ENCODE measurements around the gene NOL12. TPM values are rescaled to one million over a fixed set of nuclear protein-coding genes. Genes with fewer than 3 reads are reported as not detected.
"Not testable (repeated sequence)": the region's sequence is repeated elsewhere in the genome, so short reads cannot be mapped to it uniquely, and the experiment has no call there.

NOL12 gene
- total RNA-seq, 1 donor from 2014 or later, result 39.0 TPM

- DNase-seq (no peak), ATAC-seq (ENCODE audit: low read depth) (no peak)
- no peak overlapping the region for H3K4me3 Mint-ChIP-seq
- H3K27ac Mint-ChIP-seq, result no peak overlapping the region
- no peaks in the 10 kb centered on the region for H3K4me1 Mint-ChIP-seq
- H3K36me3 Mint-ChIP-seq (ENCODE audit: low read depth), result no peaks in the 10 kb centered on the region
- no peak for TF ChIP-seq CTCF (IDR thresholded peaks at IDR 0.05)
- H3K27me3 Mint-ChIP-seq, result no peaks in the 10 kb centered on the region
- POLR2A ChIA-PET, result no interaction called here
- CTCF ChIA-PET, result no interaction called here
- H3K9me3 Mint-ChIP-seq, result no peaks in the 10 kb centered on the region
- intact Hi-C loops (cut with micrococcal nuclease), result no loop called here
Observed at GRCh38 chr22:37713761-37714160, 27.6 kb downstream of the NOL12 start.

- Mint-ChIP-seq H3K36me3 (ENCODE audit: low read depth) (no peaks in the 10 kb centered on the region), H3K4me3 (no peak overlapping the region), H3K27me3 (no peaks in the 10 kb centered on the region), H3K4me1 (no peaks in the 10 kb centered on the region), H3K9me3 (no peaks in the 10 kb centered on the region), H3K27ac (no peak overlapping the region)
- intact Hi-C loops (cut with micrococcal nuclease), result no loop called here
- ATAC-seq (ENCODE audit: low read depth) (no peak), DNase-seq (no peak)
- POLR2A ChIA-PET, result no interaction called here
- CTCF ChIA-PET, result no interaction called here
- TF ChIP-seq CTCF (IDR thresholded peaks at IDR 0.05), result no peak
Observed at GRCh38 chr22:37714634-37715033, 28.5 kb downstream of the NOL12 start.

GRCh38 chr22:37715760-37716159 is 29.6 kb downstream of the NOL12 start:
- H3K4me1 Mint-ChIP-seq, result no peaks in the 10 kb centered on the region
- H3K4me3 Mint-ChIP-seq, result no peak overlapping the region
- POLR2A ChIA-PET, result no interaction called here
- TF ChIP-seq CTCF (IDR thresholded peaks at IDR 0.05), result no peak
- no peak for DNase-seq
- CTCF ChIA-PET, result no interaction called here
- no peaks in the 10 kb centered on the region for H3K27me3 Mint-ChIP-seq
- intact Hi-C loops (cut with micrococcal nuclease), result no loop called here
- H3K36me3 Mint-ChIP-seq (ENCODE audit: low read depth), result no peaks in the 10 kb centered on the region
- no peaks in the 10 kb centered on the region for H3K9me3 Mint-ChIP-seq
- H3K27ac Mint-ChIP-seq, result no peak overlapping the region
- no peak for ATAC-seq (ENCODE audit: low read depth)

GRCh38 chr22:37716708-37717107 is 30.6 kb downstream of the NOL12 start:
- no peaks in the 10 kb centered on the region for H3K4me1 Mint-ChIP-seq
- no peaks in the 10 kb centered on the region for H3K9me3 Mint-ChIP-seq
- no peak overlapping the region for H3K27ac Mint-ChIP-seq
- intact Hi-C loops (cut with micrococcal nuclease), result no loop called here
- ChIA-PET POLR2A (no interaction called here), CTCF (no interaction called here)
- H3K36me3 Mint-ChIP-seq (ENCODE audit: low read depth), result no peaks in the 10 kb centered on the region
- no peak overlapping the region for H3K4me3 Mint-ChIP-seq
- no peak for TF ChIP-seq CTCF (IDR thresholded peaks at IDR 0.05)
- no peak for DNase-seq
- no peaks in the 10 kb centered on the region for H3K27me3 Mint-ChIP-seq
- no peak for ATAC-seq (ENCODE audit: low read depth)

GRCh38 chr22:37717235-37717634 is 31.1 kb downstream of the NOL12 start:
- H3K9me3 Mint-ChIP-seq; ATAC-seq (ENCODE audit: low read depth); H3K36me3 Mint-ChIP-seq (ENCODE audit: low read depth); H3K4me1 Mint-ChIP-seq; H3K27ac Mint-ChIP-seq; H3K27me3 Mint-ChIP-seq; intact Hi-C loops (cut with micrococcal nuclease); H3K4me3 Mint-ChIP-seq; DNase-seq; POLR2A ChIA-PET; CTCF ChIA-PET: not testable (repeated sequence)

- H3K36me3 Mint-ChIP-seq (ENCODE audit: low read depth); H3K4me1 Mint-ChIP-seq; intact Hi-C loops (cut with micrococcal nuclease); DNase-seq; POLR2A ChIA-PET; H3K27me3 Mint-ChIP-seq; H3K9me3 Mint-ChIP-seq; ATAC-seq (ENCODE audit: low read depth); CTCF ChIA-PET; H3K27ac Mint-ChIP-seq; H3K4me3 Mint-ChIP-seq: not testable (repeated sequence)
Observed at GRCh38 chr22:37717746-37718305, 31.7 kb downstream of the NOL12 start.

Data from activated B cell treated with CpG ODN at 0.5 μM for 24 hours (primary cell).